Astrocyte (in vitro differentiated cells and primary cell): ENCODE data around the gene GKAP1. TPM values are rescaled to one million over a fixed set of nuclear protein-coding genes. Genes with fewer than 3 reads are reported as not detected.

ENCODE experiments used
- DNase-seq: peaks from one replicate; pipeline ENCODE4 v3.0.0-alpha.2; 2010; ENCODE audit warnings: low read depth
- FAIRE-seq: peaks from 2 replicates; lab custom pipeline; 2011; peaks lifted over from hg19 to GRCh38; lab: Jason Lieb, UNC
- H2AFZ ChIP-seq: 2 replicates; pipeline ENCODE4 v1.6.0; 2012; ENCODE audit warnings: low read depth, low read length, inconsistent platforms
- H3K27ac ChIP-seq: 2 replicates; pipeline ENCODE4 v1.5.1; 2011; ENCODE audit warnings: low read depth, low read length, inconsistent platforms
- H3K27me3 ChIP-seq: 2 replicates; pipeline ENCODE4 v1.6.0; 2011; ENCODE audit warnings: low read length, inconsistent platforms; ENCODE audit not compliant: insufficient read depth
- H3K36me3 ChIP-seq: 2 replicates; pipeline ENCODE4 v1.5.1; 2011; ENCODE audit warnings: low read length, inconsistent platforms; ENCODE audit not compliant: insufficient read depth
- H3K4me1 ChIP-seq: 2 replicates; pipeline ENCODE4 v1.5.1; 2011; ENCODE audit warnings: low read length, inconsistent platforms; ENCODE audit not compliant: insufficient read depth
- H3K4me2 ChIP-seq: 2 replicates; pipeline ENCODE4 v1.6.0; 2012; ENCODE audit warnings: low read length, inconsistent platforms
- H3K4me3 ChIP-seq: 2 replicates; pipeline ENCODE4 v1.5.1; 2011; ENCODE audit warnings: low read depth, mild to moderate bottlenecking, low read length, inconsistent platforms; ENCODE audit not compliant: insufficient read depth
- H3K79me2 ChIP-seq: 2 replicates; pipeline ENCODE4 v1.6.0; 2012; ENCODE audit warnings: mild to moderate bottlenecking, low read length, inconsistent platforms; ENCODE audit not compliant: insufficient read depth
- H3K9ac ChIP-seq: 2 replicates; pipeline ENCODE4 v1.6.0; 2012; ENCODE audit warnings: mild to moderate bottlenecking, low read length, inconsistent platforms
- H3K9me3 ChIP-seq: 2 replicates; pipeline ENCODE4 v1.5.1; 2012; ENCODE audit warnings: low read depth, mild to moderate bottlenecking, low read length, inconsistent platforms; ENCODE audit not compliant: insufficient read depth
- H4K20me1 ChIP-seq: 2 replicates; pipeline ENCODE4 v1.6.0; 2012; ENCODE audit warnings: low read length, inconsistent platforms; ENCODE audit not compliant: insufficient read depth
- H3K27ac Mint-ChIP-seq: one replicate; pipeline ENCODE4 v1.8.0; 2021; ENCODE audit warnings: mild to moderate bottlenecking, mixed read lengths; ENCODE audit not compliant: unreplicated experiment
- H3K27me3 Mint-ChIP-seq: one replicate; pipeline ENCODE4 v1.8.0; 2021; ENCODE audit warnings: low read depth, mixed read lengths; ENCODE audit not compliant: unreplicated experiment
- H3K36me3 Mint-ChIP-seq: one replicate; pipeline ENCODE4 v1.8.0; 2021; ENCODE audit warnings: low read depth, mixed read lengths; ENCODE audit not compliant: unreplicated experiment
- H3K4me1 Mint-ChIP-seq: one replicate; pipeline ENCODE4 v1.8.0; 2021; ENCODE audit warnings: low read depth, mixed read lengths; ENCODE audit not compliant: unreplicated experiment
- H3K4me3 Mint-ChIP-seq: one replicate; pipeline ENCODE4 v1.8.0; 2021; ENCODE audit warnings: mild to moderate bottlenecking, moderate library complexity, mixed read lengths; ENCODE audit not compliant: unreplicated experiment
- H3K9me3 Mint-ChIP-seq: one replicate; pipeline ENCODE4 v1.8.0; 2021; ENCODE audit warnings: mild to moderate bottlenecking, mixed read lengths; ENCODE audit not compliant: unreplicated experiment
- CTCF ChIP-seq: IDR thresholded peaks from 2 replicates; pipeline ENCODE4 v1.5.1; 2011; ENCODE audit warnings: low read depth, mild to moderate bottlenecking, inconsistent platforms, low read length, moderate library complexity; ENCODE audit not compliant: insufficient read depth
- EZH2 ChIP-seq: IDR thresholded peaks from 2 replicates; pipeline ENCODE4 v1.6.1; 2012; ENCODE audit warnings: mild to moderate bottlenecking, low read length, inconsistent platforms; ENCODE audit not compliant: insufficient read depth
- total RNA-seq: library from RNA; stranded (reverse); gene quantifications from 2 replicates; pipeline ENCODE4 v1.2.1, GENCODE V29; 2021

Gene GKAP1
- total RNA-seq, 1 donor from 2014 or later: 1.2 TPM

- H4K20me1 ChIP-seq: no peaks in the 10 kb centered on the region
Observed at GRCh38 chr9:83800236-83801033, 17.1 kb downstream of the GKAP1 start.

GRCh38 chr9:83794051-83794450 lies 23.5 kb downstream of the GKAP1 start:
- Histone ChIP-seq H3K4me2 (no peak overlapping the region), H3K27ac (no peak overlapping the region), H3K9ac (no peak overlapping the region), H3K27me3 (no peaks in the 10 kb centered on the region), H3K4me3 (no peak overlapping the region), H3K9me3 (no peaks in the 10 kb centered on the region), H2AFZ (no peak overlapping the region), H3K36me3 (no peaks in the 10 kb centered on the region), H4K20me1 (no peaks in the 10 kb centered on the region), H3K4me1 (no peaks in the 10 kb centered on the region), H3K79me2 (no peaks in the 10 kb centered on the region)
- no peak for DNase-seq
- Mint-ChIP-seq H3K27me3 (no peaks in the 10 kb centered on the region), H3K27ac (no peak overlapping the region), H3K4me1 (no peaks in the 10 kb centered on the region), H3K36me3 (no peaks in the 10 kb centered on the region), H3K4me3 (no peak overlapping the region), H3K9me3 (no peaks in the 10 kb centered on the region)
- FAIRE-seq: no peak
- TF ChIP-seq CTCF: no peak

More at GRCh38 chr9:83800236-83801033, 17.1 kb downstream of the GKAP1 start:
- Histone ChIP-seq H3K4me3 (no peak overlapping the region), H2AFZ (no peak overlapping the region), H3K4me1 (no peaks in the 10 kb centered on the region), H3K79me2 (no peaks in the 10 kb centered on the region), H3K27me3 (no peaks in the 10 kb centered on the region), H3K9me3 (no peaks in the 10 kb centered on the region), H3K36me3 (no peaks in the 10 kb centered on the region), H3K27ac (no peak overlapping the region), H3K4me2 (no peak overlapping the region), H3K9ac (no peak overlapping the region)
- H3K4me3 Mint-ChIP-seq: no peak overlapping the region
- no peaks in the 10 kb centered on the region for H3K36me3 Mint-ChIP-seq
- H3K27me3 Mint-ChIP-seq: no peaks in the 10 kb centered on the region
- TF ChIP-seq CTCF (no peak), EZH2 (no peak)
- FAIRE-seq (no peak), DNase-seq (no peak)
- H3K4me1 Mint-ChIP-seq: no peaks in the 10 kb centered on the region
- H3K9me3 Mint-ChIP-seq: no peaks in the 10 kb centered on the region
- H3K27ac Mint-ChIP-seq: no peak overlapping the region

- Histone ChIP-seq H2AFZ (no peak overlapping the region), H3K4me1 (no peaks in the 10 kb centered on the region), H3K27me3 (no peaks in the 10 kb centered on the region), H3K9me3 (no peaks in the 10 kb centered on the region), H3K9ac (no peak overlapping the region), H3K36me3 (no peaks in the 10 kb centered on the region), H4K20me1 (no peaks in the 10 kb centered on the region), H3K27ac (no peak overlapping the region), H3K79me2 (no peaks in the 10 kb centered on the region), H3K4me2 (no peak overlapping the region), H3K4me3 (no peak overlapping the region)
- H3K27ac Mint-ChIP-seq: no peak overlapping the region
- DNase-seq: no peak
- TF ChIP-seq EZH2 (no peak), CTCF (no peak)
- no peak overlapping the region for H3K4me3 Mint-ChIP-seq
- FAIRE-seq: no peak
- H3K4me1 Mint-ChIP-seq: no peaks in the 10 kb centered on the region
- H3K9me3 Mint-ChIP-seq: no peaks in the 10 kb centered on the region
- no peaks in the 10 kb centered on the region for H3K36me3 Mint-ChIP-seq
- no peaks in the 10 kb centered on the region for H3K27me3 Mint-ChIP-seq
Observed at GRCh38 chr9:83792746-83793145, 24.8 kb downstream of the GKAP1 start.
